Embryonic facial prominence (tissue), 1 donor: ENCODE results near the gene STPG1.

ENCODE experiments used
- DNase-seq: peaks from one replicate; pipeline ENCODE4 v3.0.0-alpha.2; 2016; ENCODE audit errors: extremely low spot score

The STPG1 gene

DNA sequence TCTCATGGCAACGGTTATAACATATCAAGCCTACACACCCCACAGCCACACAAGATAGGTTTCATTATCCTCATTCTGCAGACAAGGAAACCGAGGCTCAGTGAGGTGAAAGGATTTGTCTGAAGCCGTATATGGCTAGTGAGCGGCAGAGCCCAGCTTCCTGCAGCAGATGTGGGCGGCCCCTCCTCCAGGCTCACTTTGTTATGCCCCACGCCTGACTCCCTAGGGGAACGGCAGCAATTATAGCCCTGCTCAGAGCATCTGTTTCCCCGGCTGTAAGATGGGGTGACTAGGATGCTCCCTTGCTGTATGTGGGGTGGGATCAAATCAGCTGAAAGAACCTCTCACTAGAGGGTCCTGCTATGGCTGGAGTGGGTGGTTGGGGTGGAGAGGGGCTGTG is 72.3 kb downstream of the STPG1 start:
- no peak for DNase-seq

- no peak for DNase-seq
Observed at GRCh38 chr1:24340770-24341169, 72.8 kb downstream of the STPG1 start.

DNA sequence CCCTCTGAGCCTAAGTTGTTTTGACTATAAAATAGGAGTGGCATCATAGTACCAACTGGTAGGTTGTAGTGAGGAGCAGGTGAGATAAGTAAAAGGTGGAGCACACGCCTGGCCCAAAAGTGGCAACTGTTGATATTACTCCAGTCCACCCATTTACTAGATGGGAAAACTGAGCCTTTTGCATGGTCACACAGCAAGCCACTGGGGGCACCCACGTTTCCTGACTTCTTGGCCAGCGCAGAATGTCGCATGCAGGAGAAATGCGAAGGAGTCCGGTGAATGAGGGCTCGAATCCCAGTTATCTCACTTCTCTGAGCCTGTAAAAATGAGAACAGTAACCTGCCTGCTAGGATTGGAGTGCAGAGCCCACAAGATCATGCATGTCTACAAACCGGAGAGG is 73.6 kb downstream of the STPG1 start:
- no peak for DNase-seq

GRCh38 chr1:24338447-24338846 is 75.1 kb downstream of the STPG1 start:
- DNase-seq, result no peak

DNA sequence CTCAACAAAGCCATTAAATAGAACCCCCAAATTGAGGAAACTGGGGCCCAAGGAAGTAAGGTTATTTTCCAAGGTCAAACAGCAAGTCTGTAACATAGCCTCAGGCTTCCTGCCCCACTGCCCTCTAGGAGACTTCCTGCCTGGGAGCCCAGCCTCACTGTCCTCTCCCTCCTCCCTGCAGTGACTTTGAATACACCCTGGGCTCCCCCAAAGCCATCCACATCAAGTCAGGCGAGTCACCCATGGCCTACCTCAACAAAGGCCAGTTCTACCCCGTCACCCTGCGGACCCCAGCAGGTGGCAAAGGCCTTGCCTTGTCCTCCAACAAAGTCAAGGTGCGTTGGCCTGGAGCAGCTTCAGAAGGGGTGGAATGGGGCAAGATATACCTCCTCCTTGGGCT is 76.1 kb downstream of the STPG1 start:
- no peak for DNase-seq

DNA sequence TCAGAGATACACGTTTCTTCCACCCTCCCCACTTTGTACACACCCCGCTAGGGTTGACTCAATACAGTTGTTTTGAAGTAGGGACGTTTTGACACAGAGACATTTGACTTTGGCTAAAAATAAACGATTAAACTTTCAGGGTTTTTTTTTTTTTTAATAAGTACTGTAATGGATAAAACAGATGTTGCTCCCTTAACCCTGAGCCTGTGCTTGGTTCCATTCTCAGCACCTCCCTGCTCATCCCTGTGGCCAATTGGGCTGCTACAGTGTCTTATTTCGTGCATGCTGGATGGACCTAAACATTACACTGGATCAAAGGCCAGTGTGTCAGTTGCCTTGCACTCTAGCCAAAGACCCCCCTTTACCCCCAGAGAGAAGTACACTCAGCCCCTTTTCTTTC is 77.5 kb downstream of the STPG1 start:
- DNase-seq, result no peak

DNA sequence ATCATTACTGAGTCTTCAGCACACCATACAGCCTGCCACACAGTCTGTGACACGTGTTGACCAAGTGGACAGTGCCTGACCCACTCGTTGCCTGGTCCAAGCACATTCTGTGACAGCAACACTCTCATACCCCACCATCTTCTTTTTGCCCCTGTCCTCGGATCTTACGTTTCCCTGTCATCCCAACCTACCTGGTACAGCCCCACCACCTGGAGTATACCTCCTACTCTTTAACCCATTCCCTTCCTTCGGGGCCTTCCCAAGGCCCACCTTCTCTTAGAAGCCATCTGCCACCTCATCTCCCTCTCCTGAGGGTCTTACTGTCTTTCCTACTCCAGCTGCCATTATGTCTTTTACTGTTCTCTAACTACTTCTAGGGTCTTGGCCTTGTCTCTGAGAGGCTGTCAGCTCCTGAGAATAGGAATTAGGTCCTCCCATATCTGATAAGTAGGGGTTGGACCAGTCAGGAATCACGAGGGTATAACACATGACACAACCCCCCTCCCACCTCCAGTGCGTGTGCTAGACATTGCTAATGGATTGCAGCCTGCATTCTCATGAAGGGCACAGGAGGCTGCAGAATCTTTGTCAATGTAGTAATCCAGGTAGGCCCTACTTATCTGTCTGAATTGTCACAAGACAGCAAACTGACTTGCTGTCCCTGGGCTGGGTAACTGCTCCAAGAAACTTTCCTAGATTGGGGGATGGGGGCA is 81.5 kb downstream of the STPG1 start:
- DNase-seq, result no peak

GRCh38 chr1:24329797-24330543 is 83.6 kb downstream of the STPG1 start:
- DNase-seq, result no peak

DNA sequence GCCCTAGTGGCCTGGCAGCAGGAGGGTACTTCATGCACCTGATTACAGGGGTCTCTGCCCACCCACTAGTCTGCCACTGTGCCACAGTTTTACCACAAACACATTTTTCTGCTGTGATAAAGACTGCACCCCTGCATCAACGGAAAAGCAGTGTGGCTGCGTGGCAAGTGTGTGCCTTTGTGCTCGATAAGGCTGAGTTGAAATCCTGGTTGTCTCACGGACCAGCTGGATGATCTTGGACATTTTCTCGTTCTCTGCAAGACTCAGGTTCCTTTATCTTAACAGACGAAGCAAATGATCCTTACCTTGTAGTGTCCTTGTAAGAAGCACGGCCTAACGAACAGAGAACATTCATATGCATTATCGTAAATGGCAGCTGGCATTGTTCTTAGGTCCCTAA is 84.3 kb downstream of the STPG1 start:
- DNase-seq, result no peak

- no peak for DNase-seq
Observed at GRCh38 chr1:24327891-24328290, 85.7 kb downstream of the STPG1 start.

DNA sequence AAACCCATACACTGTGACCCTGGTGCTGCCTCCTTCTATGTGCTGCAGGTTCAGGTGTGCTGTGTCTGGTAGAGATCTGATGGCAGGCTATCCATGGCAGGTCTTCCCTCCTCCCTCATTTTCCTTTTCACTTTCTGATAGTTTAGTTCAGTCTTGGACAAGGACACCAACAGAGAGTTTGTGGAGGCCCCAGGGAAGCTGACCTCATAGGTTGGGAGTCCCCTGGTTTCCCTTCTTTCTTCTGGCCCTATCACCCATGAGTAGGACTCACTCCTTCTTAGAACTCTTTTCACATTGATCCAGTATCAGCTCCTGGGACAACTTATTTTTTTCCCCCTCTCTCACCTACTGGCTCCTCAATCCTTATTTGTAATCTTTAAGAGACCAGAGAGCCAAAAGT is 86.1 kb downstream of the STPG1 start:
- no peak for DNase-seq

GRCh38 chr1:24325587-24326449 is 87.8 kb downstream of the STPG1 start:
- DNase-seq, result no peak

DNA sequence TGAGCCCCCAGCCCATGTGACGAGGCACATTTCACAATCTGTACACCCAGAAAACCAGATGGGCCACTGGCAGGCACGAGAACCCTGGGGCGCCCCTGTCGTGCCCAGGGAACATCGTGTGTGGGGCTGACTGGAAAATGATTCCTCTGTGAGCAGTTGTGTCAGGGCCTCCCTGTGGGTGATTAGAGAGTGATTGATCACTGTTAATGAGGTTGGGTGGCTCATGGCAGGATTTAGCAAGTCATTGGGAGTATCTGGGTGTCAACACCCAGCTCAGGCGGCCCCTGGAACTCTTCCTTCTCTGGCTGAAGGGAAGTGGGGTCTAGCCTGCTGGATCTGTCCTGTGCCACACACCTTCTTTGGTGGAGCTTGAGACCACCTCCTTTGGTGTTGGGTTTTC is 88.7 kb downstream of the STPG1 start:
- DNase-seq, result no peak

GRCh38 chr1:24323281-24323680 is 90.3 kb downstream of the STPG1 start:
- no peak for DNase-seq

GRCh38 chr1:24322470-24323177 is 91.0 kb downstream of the STPG1 start:
- no peak for DNase-seq

DNA sequence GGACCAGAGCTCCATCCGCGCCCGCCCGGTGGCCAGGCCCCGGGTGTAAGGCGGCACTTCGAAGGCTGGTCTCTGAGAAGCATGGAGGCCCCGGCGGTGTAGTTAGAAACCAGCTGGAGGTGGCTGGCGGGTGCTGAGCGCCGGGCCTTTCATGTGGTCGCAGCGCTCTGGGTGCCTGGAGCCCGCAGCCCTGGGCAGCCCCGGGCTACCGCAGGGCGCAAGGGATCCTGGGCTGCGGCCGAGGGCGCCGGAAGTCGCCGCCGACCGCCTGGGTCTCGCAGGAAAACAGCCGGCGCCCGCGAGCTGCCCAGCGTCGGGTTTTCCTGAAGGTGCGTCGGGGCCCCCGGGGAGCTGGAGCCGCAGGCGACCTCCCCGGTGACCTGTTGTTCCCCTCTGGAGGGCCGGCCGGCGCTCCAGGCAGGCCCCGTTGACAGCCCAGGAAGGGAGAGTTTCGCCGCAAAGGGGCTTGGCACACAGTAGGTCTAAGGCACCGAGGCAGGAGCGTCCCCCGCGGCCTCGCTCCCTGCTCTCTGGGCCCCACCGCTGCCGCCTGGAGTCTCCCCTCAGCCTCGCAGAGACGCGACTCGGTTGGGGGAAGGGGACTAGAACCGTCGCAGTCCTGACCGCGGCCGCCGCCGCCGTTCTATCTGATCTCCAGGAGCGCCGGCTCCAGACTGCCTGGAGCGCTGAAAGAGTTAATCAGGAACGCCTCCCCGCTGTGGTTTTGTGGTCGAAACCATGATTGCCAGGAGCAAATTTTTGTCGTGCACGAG is 91.7 kb downstream of the STPG1 start:
- peak; percentile 78 for DNase-seq

GRCh38 chr1:24321126-24321525 is 92.5 kb downstream of the STPG1 start:
- DNase-seq, result no peak

DNA sequence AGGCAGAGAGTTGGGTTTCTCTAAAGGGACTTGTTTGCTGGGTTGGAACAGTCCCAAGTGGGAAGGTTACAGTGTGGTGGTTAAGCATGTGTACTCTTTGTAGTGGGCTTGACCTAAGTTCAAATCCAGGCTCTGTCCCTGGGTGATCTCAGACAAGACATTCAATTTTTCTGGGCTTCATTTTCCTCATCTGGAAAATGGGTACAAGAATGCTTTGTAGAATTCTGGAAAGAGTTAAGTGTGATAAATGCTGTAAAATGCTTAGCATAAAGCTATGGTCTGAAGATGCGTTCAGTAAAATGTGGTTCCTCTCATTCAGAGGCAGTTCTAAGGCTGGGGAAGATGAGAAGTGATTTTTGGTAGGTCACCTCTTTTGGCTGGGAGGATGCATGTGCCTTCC is 93.6 kb downstream of the STPG1 start:
- DNase-seq, result no peak

DNA sequence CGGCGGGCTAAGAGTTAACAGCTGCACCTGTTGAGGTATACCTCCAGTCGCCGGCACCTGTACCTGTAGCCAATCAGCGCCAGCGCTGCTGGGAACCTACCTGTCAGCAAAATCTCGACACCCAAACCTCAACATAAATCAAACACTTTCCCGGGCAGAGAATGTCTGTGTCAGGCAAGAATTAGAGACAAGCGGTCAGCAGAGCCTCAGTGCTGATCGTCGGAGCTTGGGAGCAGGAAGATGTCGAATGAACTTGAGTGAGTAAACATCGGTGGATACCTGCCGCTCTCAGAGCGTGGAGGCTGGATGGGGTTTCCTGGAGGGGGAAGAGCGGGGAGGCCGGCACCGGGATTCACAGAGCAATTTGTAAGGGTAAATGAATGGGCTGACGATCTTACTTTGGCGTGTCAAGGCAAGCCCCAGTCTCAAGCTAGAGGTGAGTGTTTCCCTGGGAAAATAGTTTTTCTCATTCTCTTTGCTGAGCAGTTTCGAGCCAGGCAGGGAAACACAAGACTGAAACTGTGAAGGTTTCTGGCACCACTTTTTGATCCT is 94.2 kb downstream of the STPG1 start, which contains the start of gene GRHL3:
Gene GRHL3 (plus strand): TSS at position 46 of the 552 bp plus-strand sequence. CDS start 195 bp downstream, at position 241.
- no peak for DNase-seq

DNA sequence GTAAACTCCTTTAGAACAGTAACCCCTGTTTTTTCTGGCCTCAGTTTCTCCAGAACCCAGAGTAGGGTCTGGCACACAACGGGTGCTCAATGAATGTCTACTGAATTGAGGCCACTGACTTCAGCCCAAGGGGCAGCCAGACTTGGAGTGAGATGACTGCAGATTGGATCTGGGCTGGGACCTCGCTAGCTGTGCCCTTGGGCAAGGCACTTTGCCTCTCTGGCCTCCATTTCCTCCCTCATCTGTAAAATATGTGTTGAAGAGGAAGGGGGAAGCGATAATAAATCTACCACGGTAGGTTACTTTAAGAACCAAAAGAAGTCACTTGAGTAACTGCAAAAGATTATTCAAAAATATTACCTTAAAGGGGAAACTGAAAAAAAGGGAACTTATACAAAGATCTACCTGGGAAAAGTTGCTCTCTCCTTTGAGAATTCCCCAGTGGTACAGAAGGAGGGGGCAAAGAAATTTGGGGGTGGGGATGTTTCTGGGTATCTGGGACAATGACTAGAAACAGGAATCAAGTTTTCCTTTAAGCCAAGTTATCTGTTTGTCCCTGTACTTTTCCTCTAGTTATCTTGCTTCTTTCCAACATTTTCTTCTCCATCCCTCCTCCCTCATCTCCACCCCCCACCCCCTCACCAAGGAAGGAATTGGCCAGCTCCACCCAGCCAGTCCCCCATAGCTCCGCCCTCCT is 94.8 kb downstream of the STPG1 start:
- DNase-seq, result no peak
